Nephron (organoid): ENCODE measurements around the gene DLGAP1.
A peak's percentile ranks its signal among the peaks of the same experiment; 100 is the strongest.

Experiments
- H3K27ac Mint-ChIP-seq, 3 experiments: 2 replicates each; pipeline ENCODE4 v1.8.0; 2020; ENCODE audit warnings: mixed read lengths in 3 of 3, mild to moderate bottlenecking in 2 of 3, moderate library complexity in 1 of 3
- H3K27me3 Mint-ChIP-seq: 2 replicates; pipeline ENCODE4 v1.8.0; 2021; ENCODE audit warnings: low read depth, mild to moderate bottlenecking, moderate library complexity, mixed read lengths
- H3K36me3 Mint-ChIP-seq: 2 replicates; pipeline ENCODE4 v1.8.0; 2020; ENCODE audit warnings: low read depth, mixed read lengths
- H3K4me1 Mint-ChIP-seq: 2 replicates; pipeline ENCODE4 v1.8.0; 2020; ENCODE audit warnings: mixed read lengths
- H3K4me3 Mint-ChIP-seq, 3 experiments: 2 replicates each; pipeline ENCODE4 v1.8.0; 2020; ENCODE audit warnings: mild to moderate bottlenecking in 3 of 3, mixed read lengths in 3 of 3, moderate library complexity in 2 of 3
- H3K9me3 Mint-ChIP-seq: 2 replicates; pipeline ENCODE4 v1.8.0; 2020; ENCODE audit warnings: mixed read lengths
- TF ChIP-seq, protein P1 (sequence below), 3 experiments: fragments of 200-600 bp; sonication (generic); IDR thresholded peaks; one replicate each; pipeline ENCODE4 v1.5.0; 2021; ENCODE audit warnings: antibody characterized with exemption in 3 of 3; ENCODE audit not compliant: unreplicated experiment in 3 of 3

DLGAP1 gene

DNA sequence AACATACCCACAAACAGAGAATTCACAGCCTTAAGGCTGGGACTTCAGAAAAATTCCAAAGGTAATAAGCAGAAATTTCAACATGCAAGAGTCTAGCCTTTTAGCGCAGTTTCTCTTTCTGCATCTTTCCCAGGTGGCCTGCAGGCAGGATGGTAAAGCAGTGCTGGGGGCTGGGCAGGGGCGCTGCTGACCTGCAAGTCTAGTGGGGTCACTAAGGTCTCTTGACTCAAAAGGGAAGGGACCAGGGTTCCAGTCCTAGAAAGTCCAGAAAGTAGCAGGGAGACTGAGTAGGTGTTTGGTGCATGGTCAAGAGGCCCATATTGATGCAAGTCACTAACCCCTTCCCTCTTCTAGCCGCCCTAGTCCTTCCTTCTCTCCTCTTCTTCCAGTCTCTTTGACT lies 835.9 kb downstream of the DLGAP1 start:
- no peak overlapping the region for H3K4me3 Mint-ChIP-seq

DNA sequence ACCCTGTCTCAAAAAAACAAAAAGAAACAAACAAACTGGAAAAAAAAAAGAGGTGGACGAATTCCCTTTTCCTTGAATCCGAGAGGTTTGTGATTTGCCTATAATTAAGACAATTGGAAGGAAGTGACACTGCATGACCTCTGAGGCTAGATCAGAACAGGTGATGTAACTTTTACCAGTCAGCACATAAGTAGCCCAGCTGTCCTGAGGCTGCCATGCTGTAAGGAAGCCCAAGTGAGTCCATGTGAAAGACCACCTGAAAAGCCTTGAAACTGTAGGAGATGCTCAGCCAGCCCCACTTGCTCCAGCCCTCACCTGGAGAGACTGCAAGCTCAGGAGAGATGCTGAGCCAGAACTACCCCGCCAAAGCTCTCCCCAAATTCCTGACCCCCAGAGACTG lies 838.4 kb downstream of the DLGAP1 start:
- H3K4me3 Mint-ChIP-seq, result no peak overlapping the region
- H3K4me1 Mint-ChIP-seq, result peaks cover 19% of the 10 kb centered on the region
- no peaks in the 10 kb centered on the region for H3K36me3 Mint-ChIP-seq
- no peaks in the 10 kb centered on the region for H3K9me3 Mint-ChIP-seq
- H3K27me3 Mint-ChIP-seq, result peaks cover 4% of the 10 kb centered on the region
- TF ChIP-seq, protein P1, sequence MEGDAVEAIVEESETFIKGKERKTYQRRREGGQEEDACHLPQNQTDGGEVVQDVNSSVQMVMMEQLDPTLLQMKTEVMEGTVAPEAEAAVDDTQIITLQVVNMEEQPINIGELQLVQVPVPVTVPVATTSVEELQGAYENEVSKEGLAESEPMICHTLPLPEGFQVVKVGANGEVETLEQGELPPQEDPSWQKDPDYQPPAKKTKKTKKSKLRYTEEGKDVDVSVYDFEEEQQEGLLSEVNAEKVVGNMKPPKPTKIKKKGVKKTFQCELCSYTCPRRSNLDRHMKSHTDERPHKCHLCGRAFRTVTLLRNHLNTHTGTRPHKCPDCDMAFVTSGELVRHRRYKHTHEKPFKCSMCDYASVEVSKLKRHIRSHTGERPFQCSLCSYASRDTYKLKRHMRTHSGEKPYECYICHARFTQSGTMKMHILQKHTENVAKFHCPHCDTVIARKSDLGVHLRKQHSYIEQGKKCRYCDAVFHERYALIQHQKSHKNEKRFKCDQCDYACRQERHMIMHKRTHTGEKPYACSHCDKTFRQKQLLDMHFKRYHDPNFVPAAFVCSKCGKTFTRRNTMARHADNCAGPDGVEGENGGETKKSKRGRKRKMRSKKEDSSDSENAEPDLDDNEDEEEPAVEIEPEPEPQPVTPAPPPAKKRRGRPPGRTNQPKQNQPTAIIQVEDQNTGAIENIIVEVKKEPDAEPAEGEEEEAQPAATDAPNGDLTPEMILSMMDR (IDR thresholded peaks at IDR 0.05; ENCODE audit: unreplicated experiment in 3 of 3), result no peak
- H3K27ac Mint-ChIP-seq, result no peak overlapping the region

More for the DNA sequence above, 835.9 kb downstream of the DLGAP1 start:
- Mint-ChIP-seq H3K4me1 (peaks cover 34% of the 10 kb centered on the region), H3K36me3 (no peaks in the 10 kb centered on the region), H3K27ac (no peak overlapping the region), H3K9me3 (no peaks in the 10 kb centered on the region), H3K27me3 (peaks cover 8% of the 10 kb centered on the region)
- TF ChIP-seq, protein P1 (IDR thresholded peaks at IDR 0.05; ENCODE audit: unreplicated experiment in 3 of 3), result no peak

DNA sequence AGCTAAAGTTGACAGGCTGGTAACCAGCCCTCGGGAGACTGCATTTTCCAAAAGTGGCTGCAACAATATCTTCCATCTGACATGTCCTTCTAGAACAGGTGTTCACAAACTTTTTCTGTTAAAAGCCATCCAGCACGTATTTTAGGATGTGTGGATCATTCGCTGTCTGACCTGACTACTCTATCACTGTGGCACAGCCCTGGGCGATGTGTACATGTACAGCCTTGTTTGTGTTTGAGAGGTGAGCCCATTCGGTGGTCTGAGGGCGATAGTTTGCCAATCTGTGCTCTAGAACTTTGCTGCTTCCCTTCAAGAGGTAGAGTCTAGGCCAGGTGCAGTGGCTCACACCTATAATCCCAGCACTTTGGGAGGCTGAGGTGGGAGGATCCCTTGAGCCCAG lies 839.0 kb downstream of the DLGAP1 start:
- TF ChIP-seq, protein P1 (IDR thresholded peaks at IDR 0.05; ENCODE audit: unreplicated experiment in 3 of 3), result no peak
- H3K9me3 Mint-ChIP-seq, result no peaks in the 10 kb centered on the region
- H3K4me3 Mint-ChIP-seq, result no peak overlapping the region
- H3K27ac Mint-ChIP-seq, result peak overlapping the region in 2 of 3 experiments; percentile 49 to 88
- H3K27me3 Mint-ChIP-seq, result no peaks in the 10 kb centered on the region
- no peaks in the 10 kb centered on the region for H3K36me3 Mint-ChIP-seq
- H3K4me1 Mint-ChIP-seq, result peaks cover 25% of the 10 kb centered on the region

DNA sequence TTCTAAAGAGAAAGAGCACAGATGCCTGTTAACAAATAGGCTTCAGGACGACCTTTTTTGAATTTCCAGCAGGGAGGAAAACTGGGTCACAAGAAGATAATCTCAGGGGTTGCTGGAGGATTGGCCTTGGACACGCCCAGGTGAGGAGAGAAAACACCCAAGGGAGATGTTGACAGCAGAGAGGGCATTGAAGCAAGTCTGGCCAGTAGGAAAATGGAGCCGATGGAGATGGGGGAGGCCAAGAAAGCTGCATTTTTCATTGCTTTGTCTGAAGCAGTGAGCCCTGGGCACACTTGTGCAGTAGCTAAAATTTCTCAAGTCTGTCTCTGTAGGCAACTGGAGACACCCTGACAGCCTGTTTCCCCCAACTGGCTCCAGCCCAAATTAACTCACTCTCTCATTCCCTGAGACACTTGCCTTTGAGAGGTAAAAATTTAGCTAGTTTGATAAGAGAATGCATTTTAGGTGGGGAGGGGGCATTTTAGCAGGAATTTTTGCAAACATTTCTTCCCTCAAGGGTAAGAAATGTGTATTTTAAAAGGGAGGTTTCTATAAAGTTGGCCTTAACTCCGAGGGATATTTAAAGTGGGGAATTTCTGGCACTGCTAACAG lies 839.6 kb downstream of the DLGAP1 start:
- H3K27me3 Mint-ChIP-seq, result no peaks in the 10 kb centered on the region
- H3K36me3 Mint-ChIP-seq, result no peaks in the 10 kb centered on the region
- no peaks in the 10 kb centered on the region for H3K9me3 Mint-ChIP-seq
- TF ChIP-seq, protein P1 (IDR thresholded peaks at IDR 0.05; ENCODE audit: unreplicated experiment in 3 of 3), result no peak
- peak overlapping the region; percentile 49 to 91 (median 88) for H3K27ac Mint-ChIP-seq
- H3K4me3 Mint-ChIP-seq, result peak overlapping the region in 1 of 3 experiments; percentile 10
- peaks cover 27% of the 10 kb centered on the region for H3K4me1 Mint-ChIP-seq

DNA sequence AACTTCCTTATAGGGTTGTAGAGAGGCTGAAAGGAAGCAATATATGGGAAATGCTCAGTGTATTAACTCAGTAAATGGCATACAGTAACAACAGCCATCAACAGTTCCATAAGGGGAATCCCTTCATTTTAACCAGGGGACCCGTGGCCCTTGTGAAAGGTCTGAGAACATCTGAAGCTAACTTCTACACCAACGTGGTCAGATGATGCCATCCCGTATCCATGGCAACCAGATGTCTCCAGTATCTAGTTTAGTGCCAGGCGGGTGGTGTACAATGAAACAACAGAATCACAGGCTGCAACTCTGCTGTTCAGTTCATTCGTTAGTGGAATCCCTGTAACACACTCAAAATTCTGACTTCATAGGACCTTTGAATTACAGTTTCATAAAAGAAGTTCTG lies 842.8 kb downstream of the DLGAP1 start:
- H3K4me1 Mint-ChIP-seq, result peaks cover 36% of the 10 kb centered on the region
- peak overlapping the region; percentile 79 to 89 (median 87) for H3K27ac Mint-ChIP-seq
- no peaks in the 10 kb centered on the region for H3K27me3 Mint-ChIP-seq
- H3K9me3 Mint-ChIP-seq, result no peaks in the 10 kb centered on the region
- no peak overlapping the region for H3K4me3 Mint-ChIP-seq
- TF ChIP-seq, protein P1 (IDR thresholded peaks at IDR 0.05; ENCODE audit: unreplicated experiment in 3 of 3), result no peak
- no peaks in the 10 kb centered on the region for H3K36me3 Mint-ChIP-seq
